Brain microvascular endothelial cell (primary cell): Measurements from ENCODE around the gene TMTC1.

Experiments
- DNase-seq: peaks from one replicate; pipeline ENCODE4 v3.0.0-alpha.2; 2020
- H3K27ac ChIP-seq: fragments of 250-450 bp; sonication (Bioruptor Pico); 2 replicates; pipeline ENCODE4 v1.5.1; 2020; ENCODE audit warnings: mild to moderate bottlenecking, moderate library complexity
- H3K27me3 ChIP-seq: fragments of 250-450 bp; sonication (Bioruptor Pico); replicated peaks from 2 replicates; pipeline ENCODE4 v1.5.1; 2020; ENCODE audit warnings: mild to moderate bottlenecking
- H3K36me3 ChIP-seq: fragments of 250-450 bp; sonication (Bioruptor Pico); replicated peaks from 2 replicates; pipeline ENCODE4 v1.5.1; 2020; ENCODE audit warnings: mild to moderate bottlenecking
- H3K4me3 ChIP-seq: 2 replicates; pipeline ENCODE4 v1.5.1; 2011; ENCODE audit warnings: low read depth, mild to moderate bottlenecking, control low read depth, low read length, moderate library complexity
- CTCF ChIP-seq: IDR thresholded peaks from 2 replicates; pipeline ENCODE4 v1.5.1; 2011; ENCODE audit warnings: low read depth, mild to moderate bottlenecking, moderate library complexity, low read length, control low read depth, inconsistent platforms; ENCODE audit errors: missing control alignments
- in situ Hi-C: cut with HindIII; loops from 2 replicates; pipeline ENCODE4 v1.10.0; 2017; ENCODE audit warnings: low sequenced_read_pairs, low pct_ligation_motif_present

The TMTC1 gene

GRCh38 chr12:29609431-29610215 lies 174.1 kb downstream of the TMTC1 start:
- Histone ChIP-seq H3K4me3 (no peak overlapping the region), H3K27me3 (no peaks in the 10 kb centered on the region), H3K27ac (no peak overlapping the region), H3K36me3 (no peaks in the 10 kb centered on the region)
- no peak for DNase-seq
- TF ChIP-seq CTCF = no peak
- in situ Hi-C loops = no loop called here

- no peak for TF ChIP-seq CTCF
- Histone ChIP-seq H3K36me3 (no peaks in the 10 kb centered on the region), H3K27me3 (no peaks in the 10 kb centered on the region), H3K27ac (no peak overlapping the region), H3K4me3 (no peak overlapping the region)
- DNase-seq = no peak
- in situ Hi-C loops = no loop called here
Measured at GRCh38 chr12:29608581-29608980, 175.2 kb downstream of the TMTC1 start.

GRCh38 chr12:29599381-29599780 lies 184.4 kb downstream of the TMTC1 start:
- in situ Hi-C loops = no loop called here
- Histone ChIP-seq H3K4me3 (no peak overlapping the region), H3K27me3 (no peaks in the 10 kb centered on the region), H3K27ac (no peak overlapping the region), H3K36me3 (no peaks in the 10 kb centered on the region)
- no peak for TF ChIP-seq CTCF
- DNase-seq = peak; percentile 71

GRCh38 chr12:29595071-29595755 lies 188.5 kb downstream of the TMTC1 start:
- in situ Hi-C loops = no loop called here
- Histone ChIP-seq H3K27ac (no peak overlapping the region), H3K4me3 (no peak overlapping the region), H3K27me3 (no peaks in the 10 kb centered on the region), H3K36me3 (no peaks in the 10 kb centered on the region)
- no peak for TF ChIP-seq CTCF
- no peak for DNase-seq

- Histone ChIP-seq H3K4me3 (no peak overlapping the region), H3K27me3 (no peaks in the 10 kb centered on the region), H3K36me3 (no peaks in the 10 kb centered on the region), H3K27ac (no peak overlapping the region)
- no peak for DNase-seq
- TF ChIP-seq CTCF = no peak
- in situ Hi-C loops = no loop called here
Measured at GRCh38 chr12:29593001-29593400, 190.7 kb downstream of the TMTC1 start.
